Activated CD8-positive, alpha-beta memory T cell treated with anti-CD3 and anti-CD28 coated beads, Interleukin-2, amount 50 U/mL, for 1 hour (primary cell): Measurements from ENCODE around the gene SBNO1.
"Not testable (repeated sequence)": the region's sequence is repeated elsewhere in the genome, so short reads cannot be mapped to it uniquely, and the experiment has no call there.

ENCODE experiments used
- DNase-seq: peaks from one replicate; pipeline ENCODE4 v3.0.0-alpha.2; 2020; ENCODE audit errors: extremely low read depth

SBNO1 gene

DNA sequence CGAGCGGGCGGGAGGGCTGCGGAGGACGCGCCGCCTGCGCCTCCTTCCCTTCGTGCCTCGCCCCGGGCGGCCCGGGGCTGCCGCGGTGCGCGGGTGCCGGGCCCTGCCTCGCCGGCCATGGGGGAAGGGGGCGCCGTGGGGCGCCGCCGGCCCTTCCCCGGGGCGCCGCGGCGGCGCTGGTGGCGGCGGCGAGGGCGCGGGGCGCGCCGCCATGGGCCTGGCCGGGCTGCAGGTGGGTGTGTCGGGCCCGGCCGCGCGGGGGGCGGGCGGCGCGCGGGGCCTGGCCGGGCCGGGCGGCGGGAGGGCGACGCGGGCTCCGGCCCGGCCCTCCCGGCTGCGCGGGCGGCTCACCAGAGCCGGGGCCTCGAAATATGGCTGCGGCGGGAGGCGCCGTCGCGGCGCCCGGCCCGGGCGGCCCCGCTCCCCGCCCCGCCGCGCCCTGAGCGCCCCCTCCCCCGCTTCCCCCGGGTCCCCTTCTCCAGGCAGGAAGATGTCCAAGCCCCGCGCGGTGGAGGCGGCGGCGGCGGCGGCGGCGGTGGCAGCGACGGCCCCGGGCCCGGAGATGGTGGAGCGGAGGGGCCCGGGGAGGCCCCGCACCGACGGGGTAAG lies 24.4 kb upstream of the SBNO1 start:
- DNase-seq = no peak

DNA sequence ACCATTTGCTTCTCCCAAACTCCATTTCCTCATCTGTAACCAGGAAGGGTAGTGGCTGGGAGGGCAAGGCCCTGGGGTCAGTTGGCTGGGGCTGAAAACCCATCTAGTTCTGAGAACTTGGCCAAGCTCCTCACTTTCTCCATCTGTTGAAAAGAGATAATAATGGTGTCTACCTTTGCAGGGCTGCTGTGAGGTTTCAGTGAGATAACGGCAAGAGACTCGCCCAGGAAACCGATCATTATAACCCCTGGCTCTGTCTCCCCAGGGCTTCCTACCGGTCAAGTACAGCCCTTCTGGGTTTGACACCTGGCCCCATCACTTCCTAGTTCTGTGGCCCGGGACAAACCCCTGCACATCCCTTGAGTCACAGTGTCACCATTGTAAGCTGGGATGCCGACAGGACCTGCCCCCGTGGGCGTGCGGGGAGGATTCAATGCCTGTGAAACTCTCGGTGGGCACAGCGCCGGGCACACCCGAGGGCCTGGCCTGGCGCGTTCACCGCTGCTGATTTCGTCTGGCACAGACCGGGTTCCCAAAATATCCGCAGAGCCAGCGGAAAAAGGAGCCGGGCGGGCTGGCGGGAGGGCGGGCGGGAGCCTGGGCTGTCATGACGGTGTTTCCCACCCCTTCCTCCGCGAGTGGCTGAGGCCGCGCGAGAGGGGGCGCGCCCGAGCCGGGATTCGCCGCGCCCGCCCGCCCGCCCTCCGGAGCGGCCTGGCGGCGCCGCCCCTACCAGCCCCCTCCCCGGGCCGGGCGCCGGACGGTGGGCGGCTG lies 23.7 kb upstream of the SBNO1 start:
- DNase-seq = peak; percentile 21

DNA sequence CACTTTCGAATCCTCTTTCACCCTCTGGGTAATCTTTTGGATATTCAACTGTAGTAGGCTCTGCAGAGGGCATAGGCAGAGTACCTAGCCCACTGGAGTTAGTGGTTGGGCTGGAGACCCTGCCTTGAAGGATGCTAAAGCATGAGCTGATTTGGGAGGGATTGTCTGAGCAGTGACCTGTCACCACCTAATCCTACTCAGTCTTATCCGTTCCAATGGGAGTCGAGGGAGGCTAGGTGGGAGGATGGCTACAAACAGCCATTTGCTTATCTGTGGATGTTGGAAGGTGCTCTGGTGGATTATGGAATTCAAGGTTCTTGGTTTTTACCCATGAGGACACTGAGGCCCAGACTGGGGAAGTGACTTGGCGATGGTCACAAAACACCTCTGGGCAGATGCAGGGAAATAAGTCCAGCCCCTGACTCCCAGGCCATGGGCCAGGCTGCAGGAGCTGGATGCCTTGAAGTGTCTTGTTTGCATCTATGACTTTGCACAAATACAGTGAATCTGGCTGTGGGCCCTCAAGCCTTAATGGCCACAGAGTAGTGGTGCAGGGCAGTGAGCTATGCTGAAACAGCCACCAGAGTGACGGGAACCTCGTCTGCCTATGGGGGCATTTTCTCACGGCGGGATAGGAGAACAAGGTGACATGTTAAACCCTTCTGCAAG lies 23.0 kb upstream of the SBNO1 start:
- no peak for DNase-seq

DNA sequence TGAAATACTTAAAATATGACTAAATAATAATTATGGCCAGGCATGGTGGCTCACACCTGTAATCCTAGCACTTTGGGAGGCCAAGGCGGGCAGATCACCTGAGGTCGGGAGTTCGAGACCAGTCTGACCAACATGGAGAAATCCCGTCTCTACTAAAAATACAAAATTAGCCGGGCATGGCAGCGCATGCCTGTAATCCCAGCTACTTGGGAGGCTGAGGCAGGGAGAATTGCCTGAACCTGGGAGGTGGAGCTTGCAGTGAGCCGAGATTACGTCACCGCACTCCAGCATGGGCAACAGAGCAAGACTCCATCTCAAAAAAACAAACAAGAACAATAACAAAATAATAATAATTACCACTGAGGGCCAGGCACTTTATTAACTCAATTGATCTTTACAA lies 20.9 kb upstream of the SBNO1 start:
- not testable (repeated sequence) for DNase-seq

DNA sequence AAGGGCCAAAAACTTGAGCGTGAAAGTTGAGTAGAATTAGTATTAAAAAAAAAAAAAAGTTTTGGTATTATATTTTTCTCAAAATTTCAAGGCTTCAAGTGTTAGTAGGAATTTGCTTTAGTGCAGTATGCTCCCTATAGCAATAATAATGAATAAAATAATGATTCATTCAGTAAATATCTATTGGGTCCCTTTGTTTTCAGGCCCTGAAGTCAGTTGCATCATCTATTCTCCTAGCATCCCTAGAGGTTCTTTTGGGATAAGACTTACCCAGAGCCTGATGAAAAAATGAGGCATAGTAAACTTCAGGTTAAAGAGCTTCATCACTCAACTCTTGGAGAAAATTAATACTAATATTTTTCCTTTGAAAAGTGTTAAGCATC lies 20.3 kb upstream of the SBNO1 start:
- DNase-seq = no peak

DNA sequence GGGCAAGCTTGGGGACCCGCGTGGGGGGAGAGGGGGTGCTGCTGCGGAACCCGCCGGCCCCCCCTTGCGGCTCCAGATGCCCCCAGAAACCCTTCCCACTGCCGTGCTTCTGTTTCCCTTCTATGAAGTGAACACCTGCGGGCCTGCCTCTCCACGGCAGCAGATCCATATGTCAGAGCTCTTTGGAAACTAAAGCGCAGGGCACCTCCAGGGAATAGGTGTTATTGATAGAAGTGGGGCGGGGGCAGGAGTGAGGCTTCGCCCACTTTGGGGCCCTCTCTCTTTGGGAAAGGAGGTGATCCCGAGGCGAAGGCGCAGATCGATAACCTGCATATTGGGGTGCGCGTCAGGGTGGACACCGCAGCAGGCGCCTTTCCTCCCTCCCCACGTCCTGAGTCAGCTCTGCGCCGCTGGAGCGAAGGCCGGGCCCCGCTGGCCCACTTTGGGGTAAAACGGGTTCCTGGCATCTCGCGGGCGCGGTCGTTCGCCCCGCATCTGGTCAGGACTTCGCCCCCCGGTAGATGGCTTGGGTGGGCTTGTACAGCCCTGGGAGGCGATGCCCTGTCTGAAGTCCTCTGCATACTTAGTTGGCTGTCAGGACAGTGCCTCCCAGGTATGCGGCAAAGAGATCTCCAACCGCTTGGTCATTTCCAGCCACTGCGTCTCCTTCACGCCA lies 19.8 kb upstream of the SBNO1 start:
- no peak for DNase-seq

DNA sequence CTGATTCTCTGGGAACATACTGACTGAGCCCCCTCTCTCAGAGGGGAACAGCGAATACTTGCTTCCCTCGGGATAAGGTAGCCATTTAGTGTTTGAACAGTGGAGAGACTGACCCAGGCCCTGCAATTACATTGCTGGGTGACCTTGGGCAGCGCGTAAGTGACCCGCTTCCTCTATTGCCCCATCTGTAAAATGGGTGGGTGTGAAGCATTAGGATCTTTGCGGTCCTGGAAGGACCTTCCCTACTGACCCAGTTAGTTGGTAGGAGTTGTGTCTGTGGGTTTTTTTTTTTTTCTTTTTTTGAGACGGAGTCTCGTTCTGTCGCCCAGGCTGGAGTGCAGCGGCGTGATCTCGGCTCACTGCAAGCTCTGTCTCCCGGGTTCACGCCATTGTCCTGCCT lies 18.0 kb upstream of the SBNO1 start:
- no peak for DNase-seq

DNA sequence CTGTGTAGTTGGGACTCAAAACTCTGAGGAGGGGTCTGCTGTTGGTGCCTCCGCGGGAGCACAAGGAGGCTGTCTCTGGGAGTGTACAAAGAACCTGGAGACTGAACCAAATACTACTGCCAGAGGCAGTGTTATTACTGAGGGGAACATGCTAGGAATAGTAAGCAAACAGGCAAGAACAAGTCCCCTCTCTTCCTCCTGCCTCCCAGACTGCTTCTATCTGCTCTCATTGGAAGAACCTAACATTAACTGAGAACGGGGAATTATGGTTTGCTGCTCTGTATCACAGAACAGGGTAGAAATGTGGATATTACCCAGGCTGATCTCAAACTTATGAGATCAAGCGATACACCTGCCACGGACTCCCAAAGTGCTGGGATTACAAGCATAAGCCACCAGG lies 14.7 kb upstream of the SBNO1 start:
- DNase-seq = no peak

DNA sequence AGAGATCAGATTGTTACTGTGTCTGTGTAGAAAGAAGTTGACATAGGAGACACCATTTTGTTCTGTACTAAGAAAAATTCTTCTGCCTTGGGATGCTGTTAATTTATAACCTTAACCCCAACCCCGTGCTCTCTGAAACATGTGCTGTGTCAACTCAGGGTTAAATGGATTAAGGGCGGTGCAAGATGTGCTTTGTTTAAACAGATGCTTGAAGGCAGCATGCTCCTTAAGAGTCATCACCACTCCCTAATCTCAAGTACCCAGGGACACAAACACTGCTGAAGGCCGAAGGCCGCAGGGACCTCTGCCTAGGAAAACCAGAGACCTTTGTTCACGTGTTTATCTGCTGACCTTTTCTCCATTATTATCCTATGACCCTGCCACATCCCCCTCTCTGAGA lies 7.8 kb upstream of the SBNO1 start:
- DNase-seq = not testable (repeated sequence)

DNA sequence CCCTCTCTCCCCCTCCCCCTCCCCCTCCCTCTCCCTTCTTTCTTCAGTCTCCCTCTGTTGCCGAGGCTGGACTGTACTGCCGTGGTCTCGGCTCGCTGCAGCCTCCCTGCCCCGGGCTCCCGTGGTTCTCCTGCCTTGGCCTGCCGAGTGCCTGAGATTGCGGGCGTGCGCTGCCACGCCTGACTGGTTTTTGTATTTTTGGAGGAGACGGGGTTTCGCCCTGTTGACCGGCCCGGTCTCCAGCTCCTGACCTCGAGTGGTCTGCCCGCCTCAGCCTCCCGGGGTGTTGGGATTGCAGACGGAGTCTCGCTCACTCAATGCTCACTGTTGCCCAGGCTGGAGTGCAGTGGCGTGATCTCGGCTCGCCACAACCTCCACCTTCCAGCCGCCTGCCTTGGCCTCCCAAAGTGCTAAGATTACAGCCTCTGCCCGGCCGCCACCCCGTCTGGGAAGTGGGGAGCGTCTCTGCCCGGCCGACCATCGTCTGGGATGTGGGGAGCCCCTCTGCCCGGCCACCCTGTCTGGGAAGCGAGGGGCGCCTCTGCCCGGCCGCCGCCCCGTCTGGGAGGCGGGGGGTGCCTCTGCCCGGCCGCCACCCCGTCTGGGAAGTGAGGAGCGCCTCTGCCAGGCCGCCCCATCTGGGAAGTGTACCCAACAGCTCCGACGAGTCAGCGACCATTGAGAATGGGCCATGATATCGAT lies 7.2 kb upstream of the SBNO1 start:
- DNase-seq = not testable (repeated sequence)

DNA sequence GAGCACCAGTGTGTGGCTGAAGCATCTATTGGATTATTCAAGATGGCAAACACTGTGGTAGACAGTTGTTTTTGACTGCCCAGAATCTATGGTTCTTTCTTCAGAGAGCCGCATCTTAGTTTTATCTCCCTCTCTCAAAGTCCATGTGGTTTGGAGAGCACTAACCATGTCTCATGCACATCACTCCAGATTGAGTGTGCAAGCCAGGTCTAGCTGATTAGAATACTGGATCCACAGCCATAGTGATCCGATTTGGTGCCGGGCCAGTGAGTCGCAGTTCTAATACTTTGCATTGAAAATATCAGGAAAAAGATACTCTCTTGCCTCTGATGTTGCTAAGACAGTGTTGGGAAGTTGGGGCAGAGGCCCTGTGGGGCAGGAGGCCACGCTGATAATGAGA lies 4.6 kb upstream of the SBNO1 start:
- DNase-seq = no peak

DNA sequence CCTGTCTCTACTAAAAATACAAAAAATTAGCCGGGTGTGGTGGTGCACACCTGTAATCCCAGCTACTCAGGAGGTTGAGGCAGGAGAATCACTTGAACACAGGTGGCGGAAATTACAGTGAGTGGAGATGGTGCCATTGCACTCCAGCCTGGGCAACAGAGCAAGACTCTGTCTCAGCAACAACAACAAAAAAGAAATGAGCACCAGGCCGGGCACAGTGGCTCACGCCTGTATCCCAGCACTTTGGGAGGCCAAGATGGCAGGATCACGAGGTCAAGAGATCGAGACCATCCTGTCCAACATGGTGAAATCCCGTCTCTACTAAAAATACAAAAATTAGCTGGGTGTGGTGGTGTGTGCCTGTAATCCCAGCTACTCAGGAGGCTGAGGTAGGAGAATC lies 3.8 kb upstream of the SBNO1 start:
- DNase-seq = not testable (repeated sequence)

DNA sequence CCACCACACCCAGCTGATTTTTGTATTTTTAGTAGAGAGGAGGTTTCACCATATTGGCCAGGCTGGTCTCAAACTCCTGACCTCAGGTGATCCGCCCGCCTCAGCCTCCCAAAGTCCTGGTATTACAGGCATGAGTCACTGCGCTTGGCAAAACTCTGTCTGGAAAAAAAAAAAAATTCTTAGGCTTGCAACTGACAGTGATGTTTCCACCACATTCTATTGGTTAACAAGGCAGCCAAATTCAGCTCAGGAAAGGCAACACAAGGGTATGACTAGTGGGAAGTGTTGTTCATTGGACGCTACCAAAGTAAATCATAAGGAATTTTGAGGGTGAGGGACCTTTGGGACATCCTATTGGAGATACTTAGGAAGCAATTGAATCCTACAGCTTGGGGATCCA lies 2.9 kb upstream of the SBNO1 start:
- DNase-seq = no peak

DNA sequence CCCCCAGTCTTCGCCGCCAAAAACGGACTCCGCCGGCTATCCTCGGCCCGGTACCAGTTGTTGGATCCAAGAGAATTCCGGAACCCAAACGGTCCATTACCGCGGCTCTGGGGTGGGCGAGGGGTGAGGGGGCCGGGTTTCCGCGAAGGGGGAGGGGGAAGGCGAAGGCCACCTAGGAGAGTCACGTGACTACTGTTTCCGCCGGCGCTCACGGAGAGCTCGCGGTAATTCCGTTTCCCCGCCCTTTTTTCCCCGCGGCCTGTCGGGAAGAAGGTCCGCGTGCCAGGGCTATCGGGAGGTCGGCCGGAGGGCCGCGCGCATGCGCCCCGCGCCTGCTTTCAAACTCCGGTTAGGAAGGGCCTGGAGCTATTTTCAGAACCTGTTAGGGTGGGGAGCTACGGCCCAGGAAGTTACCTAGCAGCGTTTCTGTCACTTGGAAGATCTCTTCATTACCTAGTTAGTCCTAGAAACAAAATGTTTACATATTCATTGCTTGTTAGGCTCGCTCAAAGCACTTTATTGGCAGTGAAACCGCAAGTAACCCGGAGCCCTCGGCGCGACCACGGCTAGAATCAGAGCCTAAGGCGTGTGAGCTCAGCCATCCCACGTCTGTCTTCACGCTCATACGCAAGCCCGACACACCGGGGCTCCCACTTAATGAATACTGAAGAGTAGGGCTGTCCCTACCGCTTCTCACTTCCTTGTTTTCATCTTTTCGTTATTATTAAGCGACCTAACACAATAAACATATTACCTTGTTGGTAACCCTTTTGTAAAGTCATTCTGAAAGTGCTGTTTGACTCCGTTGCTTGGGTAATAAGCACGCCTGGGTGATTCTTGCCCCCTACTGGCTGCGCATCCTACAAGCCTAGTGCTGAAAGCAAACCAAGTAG lies 624 bp upstream of the SBNO1 start:
- peak; percentile 94 for DNase-seq

DNA sequence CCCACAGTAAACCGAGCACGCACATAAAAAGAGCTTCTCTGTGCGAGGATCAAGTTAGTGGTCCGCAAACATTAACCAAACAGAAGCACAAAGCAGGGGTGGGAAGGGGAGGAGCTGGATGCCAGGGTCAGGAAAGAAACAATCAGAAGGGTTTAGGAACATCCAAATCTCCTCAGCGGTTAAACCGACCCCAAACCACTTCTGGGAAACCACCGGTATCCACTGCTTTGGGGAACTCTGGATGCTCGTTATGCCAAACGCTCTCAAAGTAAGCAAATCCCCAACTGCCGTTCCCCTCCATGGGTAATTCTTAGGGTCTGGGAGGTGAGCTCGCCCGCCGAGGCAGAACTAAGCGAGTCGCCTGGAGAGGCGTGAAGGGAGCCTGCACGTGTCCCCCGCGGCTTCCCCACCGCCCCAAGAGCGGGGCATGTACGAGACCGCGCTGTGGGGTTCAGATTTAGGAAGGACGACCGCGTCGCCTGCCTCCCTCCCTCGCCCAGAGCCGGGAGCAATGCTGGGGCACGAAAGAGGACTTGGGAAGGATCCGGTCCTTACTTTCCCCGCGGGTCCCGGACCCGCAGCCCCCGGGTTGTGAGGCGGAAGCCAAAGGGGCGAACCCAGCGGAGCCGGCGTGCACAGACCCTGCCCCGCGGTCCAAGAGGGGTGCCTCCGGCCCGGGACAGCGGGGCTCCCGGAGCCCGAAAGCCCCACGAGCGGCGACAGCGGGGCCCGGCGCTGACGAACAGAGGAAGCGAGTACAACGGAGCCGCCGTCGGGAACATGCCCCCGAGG lies 711 bp downstream of the SBNO1 start:
- DNase-seq = no peak

DNA sequence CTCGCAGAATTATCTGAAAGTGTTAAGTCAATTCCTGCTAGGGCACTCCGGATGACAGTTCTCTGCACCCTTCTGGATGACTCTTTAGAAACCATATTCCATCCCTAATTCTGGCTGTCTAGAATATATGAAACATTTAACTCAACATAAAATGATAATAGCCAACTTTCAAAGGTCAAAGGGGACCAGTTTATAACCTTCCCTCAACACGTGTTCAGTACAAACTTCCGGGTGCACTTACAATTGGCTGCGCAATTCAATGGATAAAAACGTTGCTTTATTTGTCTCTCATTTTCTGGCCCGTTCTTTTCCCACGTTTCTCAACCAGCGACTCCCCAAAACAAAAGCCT lies 1.3 kb downstream of the SBNO1 start:
- DNase-seq = no peak

DNA sequence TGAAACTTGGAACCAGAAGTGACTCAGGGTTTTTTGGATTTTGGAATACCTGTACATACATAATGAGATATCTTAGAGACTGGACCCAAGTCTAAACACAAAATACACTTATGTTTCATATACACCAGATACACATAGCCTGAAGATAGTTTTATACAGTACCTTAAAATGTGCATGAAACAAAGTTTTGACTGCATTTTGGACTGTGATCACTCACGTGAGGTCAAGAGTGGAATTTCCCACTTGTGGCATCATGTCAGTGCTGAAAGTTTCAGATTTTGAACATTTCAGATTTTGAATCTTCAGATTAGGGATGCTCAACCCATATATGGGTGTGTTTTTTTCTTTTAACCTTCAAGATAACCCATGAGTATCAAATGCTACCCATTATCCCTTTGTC lies 6.6 kb downstream of the SBNO1 start:
- no peak for DNase-seq

DNA sequence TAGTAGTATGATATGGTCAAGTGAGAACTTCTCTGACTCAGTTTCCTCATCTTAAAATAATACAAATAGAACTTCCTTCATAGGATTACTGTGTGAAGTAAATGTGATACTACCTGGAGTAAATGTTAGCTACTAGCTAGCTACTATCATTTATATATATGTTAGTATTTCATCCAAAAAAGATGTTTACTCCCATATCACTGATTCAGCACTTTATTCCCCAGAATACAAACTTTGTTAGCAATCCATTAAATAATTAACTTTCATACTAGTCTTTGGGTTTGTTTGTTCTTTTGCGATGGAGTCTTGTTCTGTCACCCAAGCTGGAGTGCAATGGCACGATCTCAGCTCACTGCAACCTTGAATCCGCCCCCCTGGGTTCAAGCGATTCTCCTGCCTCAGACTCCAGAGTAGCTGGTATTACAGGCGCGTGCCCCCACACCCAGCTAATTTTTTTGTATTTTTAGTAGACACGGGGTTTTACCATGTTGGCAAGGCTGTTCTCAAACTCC lies 8.4 kb downstream of the SBNO1 start:
- DNase-seq = no peak

DNA sequence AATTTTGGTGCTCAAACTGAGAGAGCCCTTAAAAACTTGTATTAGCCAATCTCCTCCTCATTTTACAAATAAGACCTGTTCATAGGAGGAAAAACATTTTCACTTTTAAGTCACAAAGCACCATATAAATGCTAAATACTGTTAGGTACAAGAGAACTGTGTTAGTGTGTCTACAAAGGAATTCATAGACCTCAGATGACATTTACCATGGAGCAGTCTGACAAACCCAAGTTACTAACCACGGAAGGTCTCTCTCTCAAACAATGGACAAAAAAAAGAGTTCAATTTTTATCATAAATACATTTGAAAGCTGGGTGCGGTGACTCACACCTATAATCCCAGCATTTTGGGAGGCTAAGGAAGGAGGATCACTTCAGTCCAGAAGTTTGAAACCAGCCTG lies 10.0 kb downstream of the SBNO1 start:
- DNase-seq = no peak

DNA sequence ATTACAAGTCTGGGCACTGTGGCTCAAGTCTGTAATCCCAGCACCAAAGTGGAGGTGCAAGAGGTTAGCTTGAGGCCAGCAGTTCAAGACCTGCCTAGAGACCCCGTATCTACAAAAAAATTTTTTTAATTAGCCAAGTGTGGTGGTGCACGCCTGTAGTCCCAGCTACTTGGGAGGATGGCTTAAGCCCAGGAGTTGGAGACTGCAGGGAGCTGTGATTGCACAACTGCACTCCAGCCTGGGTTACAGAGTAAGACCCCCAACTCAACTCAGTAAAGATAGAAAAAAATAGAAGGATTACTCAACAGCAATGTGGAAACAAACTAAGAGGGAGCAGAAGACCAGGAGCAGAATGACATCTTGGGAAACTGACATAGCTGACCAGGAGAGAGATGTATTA lies 13.3 kb downstream of the SBNO1 start:
- no peak for DNase-seq
